ENCODE data around the gene LCN1.

DNA sequence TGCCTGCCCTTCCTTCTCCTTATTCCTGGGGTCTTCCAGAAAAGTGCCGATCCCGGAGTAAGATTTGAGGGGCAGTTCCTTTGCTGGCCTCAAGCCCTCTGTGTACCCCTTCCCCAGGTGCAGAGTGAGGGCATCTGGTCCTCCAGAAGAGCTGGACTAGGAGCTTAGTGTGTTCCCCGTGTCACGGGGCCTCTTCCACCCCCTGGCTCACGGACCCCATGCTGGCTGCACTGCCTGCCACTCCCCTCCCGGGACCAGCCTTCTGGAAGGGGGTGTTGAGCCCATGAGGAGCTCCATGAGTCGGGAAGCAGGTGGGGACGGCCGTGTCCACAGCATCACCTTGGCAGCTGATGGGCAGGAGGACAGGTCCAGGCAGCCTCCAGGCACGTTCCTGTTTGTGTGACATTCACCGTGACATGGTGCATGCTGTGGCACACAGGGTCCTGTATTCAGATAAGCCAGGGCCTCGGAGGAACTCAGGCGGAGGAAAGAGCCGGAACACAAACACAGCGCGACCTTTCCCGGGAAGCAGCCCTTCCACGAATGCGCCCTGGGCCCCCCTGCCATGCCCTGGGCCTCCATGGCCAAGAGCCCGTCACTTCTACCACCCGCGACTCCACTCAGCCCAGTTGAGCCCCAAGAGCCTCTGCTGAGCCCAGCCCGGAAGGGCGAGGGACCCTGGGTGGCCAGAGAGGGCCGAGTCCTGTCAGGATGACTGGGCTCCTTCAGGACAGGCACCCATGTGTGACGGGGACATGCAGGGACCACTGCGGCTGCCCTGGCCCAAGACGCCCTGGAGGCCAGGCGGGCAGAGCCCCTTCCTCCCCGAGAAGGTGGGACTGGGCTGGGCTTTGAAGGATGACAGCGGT is 5.9 kb upstream of the LCN1 start:
- TF ChIP-seq, protein P1, sequence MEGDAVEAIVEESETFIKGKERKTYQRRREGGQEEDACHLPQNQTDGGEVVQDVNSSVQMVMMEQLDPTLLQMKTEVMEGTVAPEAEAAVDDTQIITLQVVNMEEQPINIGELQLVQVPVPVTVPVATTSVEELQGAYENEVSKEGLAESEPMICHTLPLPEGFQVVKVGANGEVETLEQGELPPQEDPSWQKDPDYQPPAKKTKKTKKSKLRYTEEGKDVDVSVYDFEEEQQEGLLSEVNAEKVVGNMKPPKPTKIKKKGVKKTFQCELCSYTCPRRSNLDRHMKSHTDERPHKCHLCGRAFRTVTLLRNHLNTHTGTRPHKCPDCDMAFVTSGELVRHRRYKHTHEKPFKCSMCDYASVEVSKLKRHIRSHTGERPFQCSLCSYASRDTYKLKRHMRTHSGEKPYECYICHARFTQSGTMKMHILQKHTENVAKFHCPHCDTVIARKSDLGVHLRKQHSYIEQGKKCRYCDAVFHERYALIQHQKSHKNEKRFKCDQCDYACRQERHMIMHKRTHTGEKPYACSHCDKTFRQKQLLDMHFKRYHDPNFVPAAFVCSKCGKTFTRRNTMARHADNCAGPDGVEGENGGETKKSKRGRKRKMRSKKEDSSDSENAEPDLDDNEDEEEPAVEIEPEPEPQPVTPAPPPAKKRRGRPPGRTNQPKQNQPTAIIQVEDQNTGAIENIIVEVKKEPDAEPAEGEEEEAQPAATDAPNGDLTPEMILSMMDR (IDR thresholded peaks at IDR 0.05; ENCODE audit: low read length), result no peak
- TF ChIP-seq EZH2 (optimal IDR thresholded peaks at IDR 0.05; ENCODE audit: low read depth, low read length) (no peak), EZH2phosphoT487 (IDR thresholded peaks at IDR 0.05; ENCODE audit: low read length) (no peak)

Measured in MM.1S (cell line).